Measurements from ENCODE around the gene PRKG1. TPM values are rescaled to one million over a fixed set of nuclear protein-coding genes. Genes with fewer than 3 reads are reported as not detected.

PRKG1 gene
- total RNA-seq, 1 experiment from 2014 or later, result 0.21 TPM

- intact Hi-C loops (cut with micrococcal nuclease; ENCODE audit: unreplicated experiment), result no loop called here
- no TSS peak for BruUV-seq (replicated peaks)
These were observed 1176.2 kb downstream of the PRKG1 start for GRCh38 chr10:52250510-52250909.

GRCh38 chr10:52252307-52252706 is 1178.0 kb downstream of the PRKG1 start:
- DNase-seq, result no peak
- Mint-ChIP-seq H3K27me3 (ENCODE audit: unreplicated experiment) (no peaks in the 10 kb centered on the region), H3K27ac (ENCODE audit: unreplicated experiment) (no peak overlapping the region), H3K4me1 (ENCODE audit: low read depth, unreplicated experiment) (peaks cover 10% of the 10 kb centered on the region), H3K36me3 (ENCODE audit: insufficient read depth, unreplicated experiment) (no peaks in the 10 kb centered on the region), H3K4me3 (ENCODE audit: low read depth, unreplicated experiment) (no peak overlapping the region), H3K9me3 (ENCODE audit: low read depth, unreplicated experiment) (no peaks in the 10 kb centered on the region)
- TF ChIP-seq, protein P1, sequence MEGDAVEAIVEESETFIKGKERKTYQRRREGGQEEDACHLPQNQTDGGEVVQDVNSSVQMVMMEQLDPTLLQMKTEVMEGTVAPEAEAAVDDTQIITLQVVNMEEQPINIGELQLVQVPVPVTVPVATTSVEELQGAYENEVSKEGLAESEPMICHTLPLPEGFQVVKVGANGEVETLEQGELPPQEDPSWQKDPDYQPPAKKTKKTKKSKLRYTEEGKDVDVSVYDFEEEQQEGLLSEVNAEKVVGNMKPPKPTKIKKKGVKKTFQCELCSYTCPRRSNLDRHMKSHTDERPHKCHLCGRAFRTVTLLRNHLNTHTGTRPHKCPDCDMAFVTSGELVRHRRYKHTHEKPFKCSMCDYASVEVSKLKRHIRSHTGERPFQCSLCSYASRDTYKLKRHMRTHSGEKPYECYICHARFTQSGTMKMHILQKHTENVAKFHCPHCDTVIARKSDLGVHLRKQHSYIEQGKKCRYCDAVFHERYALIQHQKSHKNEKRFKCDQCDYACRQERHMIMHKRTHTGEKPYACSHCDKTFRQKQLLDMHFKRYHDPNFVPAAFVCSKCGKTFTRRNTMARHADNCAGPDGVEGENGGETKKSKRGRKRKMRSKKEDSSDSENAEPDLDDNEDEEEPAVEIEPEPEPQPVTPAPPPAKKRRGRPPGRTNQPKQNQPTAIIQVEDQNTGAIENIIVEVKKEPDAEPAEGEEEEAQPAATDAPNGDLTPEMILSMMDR (IDR thresholded peaks at IDR 0.05; ENCODE audit: unreplicated experiment), result no peak
- BruUV-seq (replicated peaks), result no TSS peak
- CTCF ChIA-PET, result no interaction called here
- intact Hi-C loops (cut with micrococcal nuclease; ENCODE audit: unreplicated experiment), result no loop called here

More at GRCh38 chr10:52250510-52250909, 1176.2 kb downstream of the PRKG1 start:
- DNase-seq, result no peak
- Mint-ChIP-seq H3K27me3 (ENCODE audit: unreplicated experiment) (no peaks in the 10 kb centered on the region), H3K27ac (ENCODE audit: unreplicated experiment) (no peak overlapping the region), H3K4me3 (ENCODE audit: low read depth, unreplicated experiment) (no peak overlapping the region), H3K36me3 (ENCODE audit: insufficient read depth, unreplicated experiment) (no peaks in the 10 kb centered on the region), H3K4me1 (ENCODE audit: low read depth, unreplicated experiment) (no peaks in the 10 kb centered on the region), H3K9me3 (ENCODE audit: low read depth, unreplicated experiment) (no peaks in the 10 kb centered on the region)
- CTCF ChIA-PET, result interaction anchor here (0.6 kb wide), 1 partner anchor 9 kb away, joined by 3 read pairs; no protein-coding TSS in a partner anchor
- TF ChIP-seq, protein P1 (IDR thresholded peaks at IDR 0.05; ENCODE audit: unreplicated experiment), result no peak

DNA sequence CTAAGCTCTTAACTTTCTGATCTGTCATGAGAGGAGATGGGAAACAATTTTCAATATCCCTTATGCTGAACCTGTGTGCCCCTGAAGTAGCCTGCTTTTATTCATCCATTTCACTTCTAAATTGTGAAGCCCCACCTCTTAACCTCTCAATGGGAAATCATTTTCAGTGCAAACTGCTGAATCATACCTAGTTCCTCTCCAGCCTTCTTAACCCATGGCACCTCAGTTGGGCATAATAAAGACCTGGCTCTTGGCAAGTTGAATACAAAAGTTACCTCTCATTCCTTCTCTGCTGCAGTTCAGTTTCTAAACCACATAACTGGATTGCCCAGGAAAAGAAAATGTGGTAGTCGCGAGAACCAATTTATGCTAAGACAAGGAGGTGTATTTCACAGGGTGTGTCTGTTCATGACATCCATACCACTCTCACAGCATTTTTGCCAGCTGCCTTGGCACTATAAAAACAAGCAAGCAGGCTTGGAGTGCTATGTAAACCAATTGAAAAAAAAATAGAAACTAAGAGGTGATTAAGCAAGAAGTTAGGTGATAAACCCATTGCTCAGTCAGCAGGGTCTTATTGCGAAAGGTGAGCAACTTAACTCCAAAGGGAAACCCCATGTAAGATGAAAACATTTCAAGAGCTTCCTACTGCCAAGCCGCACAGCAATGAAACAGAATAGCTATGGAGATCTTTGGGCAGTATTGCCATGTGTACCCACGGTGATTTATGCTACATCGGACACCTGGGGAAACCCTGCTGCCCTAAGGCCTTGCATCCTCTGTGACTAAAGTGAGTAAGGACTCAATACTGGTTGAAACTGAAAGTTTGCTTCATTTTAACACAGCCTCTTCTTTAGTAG is 1182.8 kb downstream of the PRKG1 start:
- no peak overlapping the region for H3K4me3 Mint-ChIP-seq (ENCODE audit: low read depth, unreplicated experiment)

DNA sequence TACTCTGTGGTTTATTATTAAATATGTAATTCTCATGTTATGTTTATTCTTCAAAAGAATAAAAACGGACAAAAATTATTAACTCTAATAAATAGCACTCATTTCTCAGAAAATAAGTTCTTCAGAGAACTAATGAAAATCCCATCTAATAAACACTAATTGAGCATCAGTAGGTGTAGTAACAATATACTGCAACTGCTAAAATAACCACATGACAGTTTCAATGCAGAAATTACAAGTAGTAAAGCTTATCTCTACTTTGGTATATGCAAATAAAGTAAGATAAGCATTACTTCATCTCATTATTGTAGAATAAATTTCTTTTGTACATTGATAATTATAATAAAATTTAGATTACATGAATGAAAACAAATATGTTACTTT is 1183.4 kb downstream of the PRKG1 start:
- no peak for DNase-seq
- Mint-ChIP-seq H3K27ac (ENCODE audit: unreplicated experiment) (no peak overlapping the region), H3K36me3 (ENCODE audit: insufficient read depth, unreplicated experiment) (no peaks in the 10 kb centered on the region), H3K27me3 (ENCODE audit: unreplicated experiment) (no peaks in the 10 kb centered on the region), H3K9me3 (ENCODE audit: low read depth, unreplicated experiment) (no peaks in the 10 kb centered on the region), H3K4me3 (ENCODE audit: low read depth, unreplicated experiment) (no peak overlapping the region), H3K4me1 (ENCODE audit: low read depth, unreplicated experiment) (peaks cover 10% of the 10 kb centered on the region)
- BruUV-seq (replicated peaks), result no TSS peak
- intact Hi-C loops (cut with micrococcal nuclease; ENCODE audit: unreplicated experiment), result no loop called here
- CTCF ChIA-PET, result no interaction called here
- TF ChIP-seq, protein P1 (IDR thresholded peaks at IDR 0.05; ENCODE audit: unreplicated experiment), result no peak

More for the DNA sequence above, 1182.8 kb downstream of the PRKG1 start:
- Mint-ChIP-seq H3K36me3 (ENCODE audit: insufficient read depth, unreplicated experiment) (no peaks in the 10 kb centered on the region), H3K27me3 (ENCODE audit: unreplicated experiment) (no peaks in the 10 kb centered on the region), H3K27ac (ENCODE audit: unreplicated experiment) (no peak overlapping the region), H3K4me1 (ENCODE audit: low read depth, unreplicated experiment) (peaks cover 10% of the 10 kb centered on the region), H3K9me3 (ENCODE audit: low read depth, unreplicated experiment) (no peaks in the 10 kb centered on the region)
- TF ChIP-seq, protein P1 (IDR thresholded peaks at IDR 0.05; ENCODE audit: unreplicated experiment), result no peak
- intact Hi-C loops (cut with micrococcal nuclease; ENCODE audit: unreplicated experiment), result no loop called here
- no peak for DNase-seq
- no TSS peak for BruUV-seq (replicated peaks)
- CTCF ChIA-PET, result no interaction called here
